Activated CD4-positive, alpha-beta T cell treated with anti-CD3 and anti-CD28 coated beads, Interleukin-2, amount 10 ng/mL, durations not matched to agents 7 days and 5 days (primary cell): ENCODE measurements around the gene CABYR. TPM values are rescaled to one million over a fixed set of nuclear protein-coding genes. Genes with fewer than 3 reads are reported as not detected.

ENCODE experiments used
- CTCF ChIA-PET: fragments of 350-600 bp; sonication (Branson Sonifier 250); formaldehyde crosslinking; loops from one replicate; lab custom pipeline; 2021; ENCODE audit warnings: antibody characterized with exemption; lab: Charles Lee
- POLR2A ChIA-PET: fragments of 350-600 bp; sonication (Branson Sonifier 250); formaldehyde crosslinking; loops from one replicate; lab custom pipeline; 2021; ENCODE audit warnings: antibody characterized with exemption; lab: Charles Lee
- DNase-seq: peaks from one replicate; pipeline ENCODE4 v3.0.0-alpha.2; 2020
- H3K27ac Mint-ChIP-seq: one replicate; pipeline ENCODE4 v1.8.0; 2021; ENCODE audit warnings: mild to moderate bottlenecking, moderate library complexity, mixed read lengths
- H3K27me3 Mint-ChIP-seq: one replicate; pipeline ENCODE4 v1.8.0; 2021; ENCODE audit warnings: mixed read lengths
- H3K36me3 Mint-ChIP-seq: one replicate; pipeline ENCODE4 v1.8.0; 2021; ENCODE audit warnings: low read depth, mixed read lengths
- H3K4me1 Mint-ChIP-seq: one replicate; pipeline ENCODE4 v1.8.0; 2021; ENCODE audit warnings: mixed read lengths
- H3K4me3 Mint-ChIP-seq: one replicate; pipeline ENCODE4 v1.8.0; 2021; ENCODE audit warnings: mild to moderate bottlenecking, moderate library complexity, mixed read lengths
- H3K9me3 Mint-ChIP-seq: one replicate; pipeline ENCODE4 v1.8.0; 2021; ENCODE audit warnings: mixed read lengths
- total RNA-seq, 2 experiments: library from RNA; stranded (reverse); gene quantifications; one replicate each; pipeline ENCODE4 v1.2.3, GENCODE V29; 2021

CABYR gene
- total RNA-seq, 2 experiments from 2014 or later = 1.3 TPM

- no peak overlapping the region for H3K4me3 Mint-ChIP-seq
- no peak for DNase-seq
- no peaks in the 10 kb centered on the region for H3K36me3 Mint-ChIP-seq
- POLR2A ChIA-PET = no interaction called here
- H3K27ac Mint-ChIP-seq = no peak overlapping the region
- H3K27me3 Mint-ChIP-seq = peaks cover 8% of the 10 kb centered on the region
- no peaks in the 10 kb centered on the region for H3K4me1 Mint-ChIP-seq
- H3K9me3 Mint-ChIP-seq = no peaks in the 10 kb centered on the region
- CTCF ChIA-PET = interaction anchor here (0.7 to 1.1 kb wide), 2 partner anchors 11 to 63 kb away, joined by 3 to 4 read pairs; no protein-coding TSS in a partner anchor
Observed at GRCh38 chr18:24185805-24186204, 46.9 kb downstream of the CABYR start.

- H3K27me3 Mint-ChIP-seq = peaks cover 10% of the 10 kb centered on the region
- CTCF ChIA-PET = no interaction called here
- POLR2A ChIA-PET = no interaction called here
- no peak overlapping the region for H3K27ac Mint-ChIP-seq
- no peak for DNase-seq
- no peaks in the 10 kb centered on the region for H3K36me3 Mint-ChIP-seq
- H3K4me3 Mint-ChIP-seq = no peak overlapping the region
- no peaks in the 10 kb centered on the region for H3K9me3 Mint-ChIP-seq
- H3K4me1 Mint-ChIP-seq = no peaks in the 10 kb centered on the region
Observed at GRCh38 chr18:24187049-24187448, 48.2 kb downstream of the CABYR start.

- no peak overlapping the region for H3K27ac Mint-ChIP-seq
- no peaks in the 10 kb centered on the region for H3K9me3 Mint-ChIP-seq
- H3K36me3 Mint-ChIP-seq = no peaks in the 10 kb centered on the region
- H3K27me3 Mint-ChIP-seq = peaks cover 10% of the 10 kb centered on the region
- ChIA-PET POLR2A (no interaction called here), CTCF (no interaction called here)
- no peak overlapping the region for H3K4me3 Mint-ChIP-seq
- DNase-seq = no peak
- H3K4me1 Mint-ChIP-seq = no peaks in the 10 kb centered on the region
Observed at GRCh38 chr18:24187689-24188088, 48.8 kb downstream of the CABYR start.

- ChIA-PET POLR2A (no interaction called here), CTCF (no interaction called here)
- no peaks in the 10 kb centered on the region for H3K36me3 Mint-ChIP-seq
- DNase-seq = no peak
- peaks cover 10% of the 10 kb centered on the region for H3K27me3 Mint-ChIP-seq
- no peak overlapping the region for H3K27ac Mint-ChIP-seq
- no peak overlapping the region for H3K4me3 Mint-ChIP-seq
- H3K4me1 Mint-ChIP-seq = no peaks in the 10 kb centered on the region
- no peaks in the 10 kb centered on the region for H3K9me3 Mint-ChIP-seq
Observed at GRCh38 chr18:24188120-24188519, 49.3 kb downstream of the CABYR start.

- no peaks in the 10 kb centered on the region for H3K9me3 Mint-ChIP-seq
- POLR2A ChIA-PET = no interaction called here
- CTCF ChIA-PET = interaction anchor here (0.7 kb wide), 1 partner anchor 15 kb away, joined by 4 read pairs; no protein-coding TSS in a partner anchor
- peaks cover 12% of the 10 kb centered on the region for H3K27me3 Mint-ChIP-seq
- H3K4me1 Mint-ChIP-seq = no peaks in the 10 kb centered on the region
- H3K4me3 Mint-ChIP-seq = no peak overlapping the region
- H3K27ac Mint-ChIP-seq = no peak overlapping the region
- H3K36me3 Mint-ChIP-seq = no peaks in the 10 kb centered on the region
- no peak for DNase-seq
Observed at GRCh38 chr18:24189007-24189528, 50.2 kb downstream of the CABYR start.

- no peak overlapping the region for H3K4me3 Mint-ChIP-seq
- CTCF ChIA-PET = no interaction called here
Observed at GRCh38 chr18:24189664-24190346, 50.9 kb downstream of the CABYR start.

GRCh38 chr18:24190590-24190989 lies 51.7 kb downstream of the CABYR start:
- Mint-ChIP-seq H3K4me1 (no peaks in the 10 kb centered on the region), H3K36me3 (no peaks in the 10 kb centered on the region), H3K9me3 (no peaks in the 10 kb centered on the region), H3K4me3 (no peak overlapping the region), H3K27ac (no peak overlapping the region), H3K27me3 (peaks cover 12% of the 10 kb centered on the region)
- no peak for DNase-seq
- CTCF ChIA-PET = no interaction called here
- POLR2A ChIA-PET = no interaction called here

More at GRCh38 chr18:24189664-24190346, 50.9 kb downstream of the CABYR start:
- Mint-ChIP-seq H3K36me3 (no peaks in the 10 kb centered on the region), H3K4me1 (no peaks in the 10 kb centered on the region), H3K27me3 (peaks cover 12% of the 10 kb centered on the region), H3K27ac (no peak overlapping the region), H3K9me3 (no peaks in the 10 kb centered on the region)
- no peak for DNase-seq
- POLR2A ChIA-PET = no interaction called here

- CTCF ChIA-PET = no interaction called here
- no peak for DNase-seq
- Mint-ChIP-seq H3K27me3 (peaks cover 7% of the 10 kb centered on the region), H3K27ac (no peak overlapping the region), H3K36me3 (no peaks in the 10 kb centered on the region), H3K4me1 (no peaks in the 10 kb centered on the region), H3K9me3 (no peaks in the 10 kb centered on the region), H3K4me3 (no peak overlapping the region)
- POLR2A ChIA-PET = no interaction called here
Observed at GRCh38 chr18:24195296-24196053, 56.6 kb downstream of the CABYR start.

- no peaks in the 10 kb centered on the region for H3K36me3 Mint-ChIP-seq
- H3K4me1 Mint-ChIP-seq = no peaks in the 10 kb centered on the region
- no peak overlapping the region for H3K27ac Mint-ChIP-seq
- no peak for DNase-seq
- no peak overlapping the region for H3K4me3 Mint-ChIP-seq
- ChIA-PET CTCF (no interaction called here), POLR2A (no interaction called here)
- no peaks in the 10 kb centered on the region for H3K9me3 Mint-ChIP-seq
- H3K27me3 Mint-ChIP-seq = peaks cover 2% of the 10 kb centered on the region
Observed at GRCh38 chr18:24196764-24197163, 57.9 kb downstream of the CABYR start.

- no peak overlapping the region for H3K4me3 Mint-ChIP-seq
- no peaks in the 10 kb centered on the region for H3K4me1 Mint-ChIP-seq
- ChIA-PET POLR2A (no interaction called here), CTCF (interaction anchor here (0.9 kb wide), 1 partner anchor 25 kb away, joined by 3 read pairs; no protein-coding TSS in a partner anchor)
- H3K9me3 Mint-ChIP-seq = no peaks in the 10 kb centered on the region
- DNase-seq = no peak
- H3K36me3 Mint-ChIP-seq = no peaks in the 10 kb centered on the region
- no peak overlapping the region for H3K27ac Mint-ChIP-seq
- H3K27me3 Mint-ChIP-seq = peaks cover 4% of the 10 kb centered on the region
Observed at GRCh38 chr18:24197412-24197811, 58.5 kb downstream of the CABYR start.

- no peak for DNase-seq
- no peak overlapping the region for H3K27ac Mint-ChIP-seq
- no peak overlapping the region for H3K4me3 Mint-ChIP-seq
- H3K36me3 Mint-ChIP-seq = no peaks in the 10 kb centered on the region
- no peaks in the 10 kb centered on the region for H3K9me3 Mint-ChIP-seq
- peaks cover 4% of the 10 kb centered on the region for H3K27me3 Mint-ChIP-seq
- H3K4me1 Mint-ChIP-seq = no peaks in the 10 kb centered on the region
- CTCF ChIA-PET = no interaction called here
- POLR2A ChIA-PET = no interaction called here
Observed at GRCh38 chr18:24198461-24198860, 59.6 kb downstream of the CABYR start.

- Mint-ChIP-seq H3K27me3 (peaks cover 3% of the 10 kb centered on the region), H3K4me3 (no peak overlapping the region), H3K9me3 (no peaks in the 10 kb centered on the region), H3K27ac (no peak overlapping the region), H3K36me3 (no peaks in the 10 kb centered on the region), H3K4me1 (no peaks in the 10 kb centered on the region)
- ChIA-PET POLR2A (no interaction called here), CTCF (no interaction called here)
- no peak for DNase-seq
Observed at GRCh38 chr18:24199372-24199962, 60.6 kb downstream of the CABYR start.
